ENCODE data around the gene TBC1D10A. TPM values are rescaled to one million over a fixed set of nuclear protein-coding genes. Genes with fewer than 3 reads are reported as not detected.

TBC1D10A gene
- polyA plus RNA-seq, 1 donor (not counting 4 experiments of a cell fraction or from before 2014, with no cell fraction given) = 17.8 TPM

DNA sequence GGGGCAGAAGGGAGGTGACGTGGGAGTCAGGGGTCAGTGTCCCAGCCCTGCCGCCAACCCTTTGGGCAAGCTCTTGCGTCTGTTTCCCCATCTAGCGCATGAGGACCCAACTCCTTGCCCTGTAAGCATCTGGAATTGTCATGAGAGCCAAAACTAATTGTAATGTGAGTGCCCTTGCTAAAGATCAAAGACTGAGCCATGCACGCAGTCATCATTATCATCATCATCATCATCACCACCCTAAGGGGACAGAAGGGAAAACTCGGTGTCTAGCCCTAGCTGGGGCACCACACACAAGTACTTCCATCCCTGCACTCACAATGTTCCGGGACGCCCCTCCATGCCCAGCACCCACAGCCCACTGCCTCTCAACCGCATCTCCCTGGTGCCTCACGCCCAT is 82.7 kb downstream of the TBC1D10A start:
- Histone ChIP-seq H3K4me3 (ENCODE audit: control insufficient read depth in 2 of 3, extremely low read depth in 1 of 3, insufficient read depth in 2 of 3, low read depth in 1 of 3, low read length in 3 of 3) (no peak overlapping the region), H2AFZ (ENCODE audit: control insufficient read depth, low read length) (no peak overlapping the region), H3K4me1 (ENCODE audit: control insufficient read depth, extremely low read depth, insufficient read depth, low read length) (peaks cover 12% of the 10 kb centered on the region), H3K9me1 (ENCODE audit: control insufficient read depth, extremely low read depth, insufficient read depth, low read length) (no peaks in the 10 kb centered on the region), H3K27ac (ENCODE audit: control insufficient read depth, insufficient read depth, low read length) (no peak overlapping the region), H3K79me2 (ENCODE audit: control insufficient read depth, insufficient read depth, low read length) (no peaks in the 10 kb centered on the region), H3K9ac (ENCODE audit: control insufficient read depth, extremely low read depth, insufficient read depth, low read length) (no peak overlapping the region), H3K27me3 (ENCODE audit: control insufficient read depth, extremely low read depth, insufficient read depth, low read length) (no peaks in the 10 kb centered on the region), H3K4me2 (ENCODE audit: control insufficient read depth, extremely low read depth, insufficient read depth, low read depth, low read length) (no peak overlapping the region), H3K9me3 (ENCODE audit: control insufficient read depth, low read depth, low read length) (no peaks in the 10 kb centered on the region), H3K36me3 (ENCODE audit: control insufficient read depth in 2 of 2, extremely low read depth in 1 of 2, insufficient read depth in 2 of 2, low read length in 2 of 2) (peaks cover 0 to 2% of the 10 kb centered on the region in 2 experiments), H4K20me1 (ENCODE audit: control insufficient read depth, extremely low read depth, insufficient read depth, low read length) (no peaks in the 10 kb centered on the region)
- dilution Hi-C loops (cut with MboI; ENCODE audit: extremely low pct_ligation_motif_present, low sequenced_read_pairs) = no loop called here
- FAIRE-seq = peak; percentile 20
- DNase-seq (ENCODE audit: low read depth, low spot score) = no peak
- TF ChIP-seq, protein P1, sequence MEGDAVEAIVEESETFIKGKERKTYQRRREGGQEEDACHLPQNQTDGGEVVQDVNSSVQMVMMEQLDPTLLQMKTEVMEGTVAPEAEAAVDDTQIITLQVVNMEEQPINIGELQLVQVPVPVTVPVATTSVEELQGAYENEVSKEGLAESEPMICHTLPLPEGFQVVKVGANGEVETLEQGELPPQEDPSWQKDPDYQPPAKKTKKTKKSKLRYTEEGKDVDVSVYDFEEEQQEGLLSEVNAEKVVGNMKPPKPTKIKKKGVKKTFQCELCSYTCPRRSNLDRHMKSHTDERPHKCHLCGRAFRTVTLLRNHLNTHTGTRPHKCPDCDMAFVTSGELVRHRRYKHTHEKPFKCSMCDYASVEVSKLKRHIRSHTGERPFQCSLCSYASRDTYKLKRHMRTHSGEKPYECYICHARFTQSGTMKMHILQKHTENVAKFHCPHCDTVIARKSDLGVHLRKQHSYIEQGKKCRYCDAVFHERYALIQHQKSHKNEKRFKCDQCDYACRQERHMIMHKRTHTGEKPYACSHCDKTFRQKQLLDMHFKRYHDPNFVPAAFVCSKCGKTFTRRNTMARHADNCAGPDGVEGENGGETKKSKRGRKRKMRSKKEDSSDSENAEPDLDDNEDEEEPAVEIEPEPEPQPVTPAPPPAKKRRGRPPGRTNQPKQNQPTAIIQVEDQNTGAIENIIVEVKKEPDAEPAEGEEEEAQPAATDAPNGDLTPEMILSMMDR (optimal IDR thresholded peaks at IDR 0.05 in 1 of 3, IDR thresholded peaks at IDR 0.05 in 1 of 3, conservative IDR thresholded peaks at IDR 0.05 in 1 of 3; ENCODE audit: extremely low read depth in 1 of 3, insufficient read depth in 2 of 3, low read length in 3 of 3) = no peak
- TF ChIP-seq EZH2 (IDR thresholded peaks at IDR 0.05; ENCODE audit: low read length) = no peak

- no peak for TF ChIP-seq EZH2 (IDR thresholded peaks at IDR 0.05; ENCODE audit: low read length)
- TF ChIP-seq, protein P1 (optimal IDR thresholded peaks at IDR 0.05 in 1 of 3, IDR thresholded peaks at IDR 0.05 in 1 of 3, conservative IDR thresholded peaks at IDR 0.05 in 1 of 3; ENCODE audit: extremely low read depth in 1 of 3, insufficient read depth in 2 of 3, low read length in 3 of 3) = no peak
- no peaks in the 10 kb centered on the region for H3K9me1 ChIP-seq (ENCODE audit: control insufficient read depth, extremely low read depth, insufficient read depth, low read length)
- H4K20me1 ChIP-seq (ENCODE audit: control insufficient read depth, extremely low read depth, insufficient read depth, low read length) = no peaks in the 10 kb centered on the region
- no peaks in the 10 kb centered on the region for H3K9me3 ChIP-seq (ENCODE audit: control insufficient read depth, low read depth, low read length)
- H3K36me3 ChIP-seq (ENCODE audit: control insufficient read depth in 2 of 2, extremely low read depth in 1 of 2, insufficient read depth in 2 of 2, low read length in 2 of 2) = peaks cover 0 to 2% of the 10 kb centered on the region in 2 experiments
- dilution Hi-C loops (cut with MboI; ENCODE audit: extremely low pct_ligation_motif_present, low sequenced_read_pairs) = no loop called here
- H3K9ac ChIP-seq (ENCODE audit: control insufficient read depth, extremely low read depth, insufficient read depth, low read length) = no peak overlapping the region
- H3K27me3 ChIP-seq (ENCODE audit: control insufficient read depth, extremely low read depth, insufficient read depth, low read length) = no peaks in the 10 kb centered on the region
- H3K4me3 ChIP-seq (ENCODE audit: control insufficient read depth in 2 of 3, extremely low read depth in 1 of 3, insufficient read depth in 2 of 3, low read depth in 1 of 3, low read length in 3 of 3) = no peak overlapping the region
- no peak overlapping the region for H3K27ac ChIP-seq (ENCODE audit: control insufficient read depth, insufficient read depth, low read length)
- no peak overlapping the region for H2AFZ ChIP-seq (ENCODE audit: control insufficient read depth, low read length)
- DNase-seq (ENCODE audit: low read depth, low spot score) = no peak
- FAIRE-seq = no peak
- H3K4me1 ChIP-seq (ENCODE audit: control insufficient read depth, extremely low read depth, insufficient read depth, low read length) = peaks cover 12% of the 10 kb centered on the region
- H3K79me2 ChIP-seq (ENCODE audit: control insufficient read depth, insufficient read depth, low read length) = no peaks in the 10 kb centered on the region
- no peak overlapping the region for H3K4me2 ChIP-seq (ENCODE audit: control insufficient read depth, extremely low read depth, insufficient read depth, low read depth, low read length)
Measured at GRCh38 chr22:30243661-30244060, 83.1 kb downstream of the TBC1D10A start.

Other genes starting within 250 kb of the TBC1D10A start
- not detected in 3 replicates for gene HORMAD2, start 246.5 kb downstream of the TBC1D10A start, polyA plus RNA-seq
- gene LIF, start 80.2 kb downstream of the TBC1D10A start, polyA plus RNA-seq = 1.2 to 14.3 TPM (median 3.1 TPM) in 3 replicates
- gene OSM, start 60.1 kb downstream of the TBC1D10A start, polyA plus RNA-seq = not detected in 3 replicates
- gene CASTOR1, start 37.4 kb downstream of the TBC1D10A start, polyA plus RNA-seq = 6.7 to 20.0 TPM (median 9.1 TPM) in 3 replicates
- 17.9 to 63.6 TPM (median 34.2 TPM) in 3 replicates for gene SF3A1, start 30.0 kb upstream of the TBC1D10A start, polyA plus RNA-seq
- 1.3 to 2.2 TPM (median 1.6 TPM) in 3 replicates for gene CCDC157, start 30.1 kb upstream of the TBC1D10A start, polyA plus RNA-seq
- gene RNF215, start 60.5 kb upstream of the TBC1D10A start, polyA plus RNA-seq = 5.1 to 17.0 TPM (median 8.3 TPM) in 3 replicates
- 103 to 146 TPM (median 129 TPM) in 3 replicates for gene SEC14L2, start 70.1 kb upstream of the TBC1D10A start, polyA plus RNA-seq
- 5.7 to 13.7 TPM (median 8.4 TPM) in 3 replicates for gene MTFP1, start 98.8 kb upstream of the TBC1D10A start, polyA plus RNA-seq
- gene SEC14L3, start 145.1 kb upstream of the TBC1D10A start, polyA plus RNA-seq = not detected in 3 replicates
- 0.05 to 0.08 TPM (median 0.06 TPM) in 3 replicates for gene SEC14L4, start 178.8 kb upstream of the TBC1D10A start, polyA plus RNA-seq
- gene SEC14L6, start 219.8 kb upstream of the TBC1D10A start, polyA plus RNA-seq = 0.10 TPM in 1 of 3 replicates, not detected in the others
- gene GAL3ST1, start 247.7 kb upstream of the TBC1D10A start, polyA plus RNA-seq = not detected in 3 replicates

Data from keratinocyte (primary cell).